ENCODE measurements around the gene PTPRG.

DNA sequence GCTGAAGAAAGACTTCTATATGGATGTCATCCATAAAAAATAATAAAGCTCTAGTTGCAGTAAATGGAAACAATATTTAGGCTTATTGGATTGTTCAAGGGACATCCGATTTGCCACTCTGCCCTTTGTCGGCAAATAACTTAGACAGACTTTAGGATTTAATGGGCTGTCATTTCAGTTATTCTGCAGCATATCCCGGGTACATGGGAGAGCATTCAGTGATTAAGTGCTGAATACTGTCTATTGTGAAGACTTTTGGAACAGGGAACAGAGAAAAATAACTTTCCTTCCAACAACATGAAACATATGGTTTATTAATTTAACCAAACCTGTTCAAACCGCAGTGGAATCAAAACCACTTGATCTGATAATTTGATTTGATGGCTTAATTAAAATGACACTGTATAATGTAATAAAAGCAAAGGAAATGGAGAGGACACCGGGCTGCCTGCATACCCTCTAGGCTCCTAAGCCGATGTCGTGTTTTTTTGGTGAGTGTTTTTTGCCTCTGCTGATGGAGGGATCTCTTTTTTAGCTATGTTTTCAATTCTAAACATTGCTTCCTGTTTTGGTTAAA is 612.7 kb downstream of the PTPRG start:
- no peak for TF ChIP-seq POLR2A (IDR thresholded peaks at IDR 0.05; ENCODE audit: low read length)
- TF ChIP-seq GATA1 (IDR thresholded peaks at IDR 0.05; ENCODE audit: low read depth, low read length): no peak
